GM18870 (cell line): Measurements from ENCODE around the gene HCN2.

Source experiments
- ATAC-seq: cut with Tn5 transposase; IDR thresholded peaks from one replicate; pipeline ENCODE4 v1.9.1; 2021; ENCODE audit warnings: moderate library complexity; ENCODE audit not compliant: unreplicated experiment

Gene HCN2

DNA sequence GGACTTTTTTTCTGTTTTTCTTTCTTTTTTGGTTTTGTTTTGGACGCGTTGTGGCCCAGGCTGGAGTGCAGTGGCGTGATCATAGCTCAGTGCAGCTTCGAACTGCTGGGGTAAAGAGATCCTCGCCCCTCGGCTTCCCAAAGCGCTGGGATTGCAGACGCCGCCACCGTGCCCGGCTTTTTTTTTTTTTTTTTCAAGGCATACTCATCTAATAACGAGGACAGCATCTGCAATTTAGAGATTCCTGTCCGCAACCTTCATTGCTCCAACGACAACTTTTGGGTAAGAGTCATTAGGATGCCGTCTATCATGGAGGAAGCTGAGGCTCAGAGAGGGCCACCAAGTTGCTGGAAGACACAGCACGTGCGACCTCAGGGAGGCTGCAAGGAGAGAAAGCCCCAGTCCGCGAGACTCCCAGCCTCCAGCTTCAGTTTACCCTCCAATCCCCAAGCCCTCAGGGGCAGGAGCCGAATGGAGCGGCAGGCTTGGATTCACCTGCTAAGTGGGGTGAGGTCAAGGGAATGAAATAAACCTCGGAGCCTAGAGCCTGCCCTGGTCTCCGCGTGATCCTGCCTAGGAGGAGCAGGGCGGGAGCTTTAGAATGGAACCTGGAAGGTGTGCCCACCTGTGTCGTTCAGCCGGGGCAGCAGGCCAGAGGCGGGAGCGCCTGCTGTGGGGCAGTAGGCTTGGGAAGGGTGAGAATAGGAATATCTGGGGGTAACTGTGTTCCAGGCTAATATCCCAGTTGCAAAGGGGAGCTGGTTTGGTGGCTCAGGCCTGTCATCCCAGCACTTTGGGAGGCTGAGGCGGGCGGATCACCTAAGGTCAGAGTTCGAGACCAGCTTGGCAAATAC lies 44.3 kb downstream of the HCN2 start:
- no peak for ATAC-seq

DNA sequence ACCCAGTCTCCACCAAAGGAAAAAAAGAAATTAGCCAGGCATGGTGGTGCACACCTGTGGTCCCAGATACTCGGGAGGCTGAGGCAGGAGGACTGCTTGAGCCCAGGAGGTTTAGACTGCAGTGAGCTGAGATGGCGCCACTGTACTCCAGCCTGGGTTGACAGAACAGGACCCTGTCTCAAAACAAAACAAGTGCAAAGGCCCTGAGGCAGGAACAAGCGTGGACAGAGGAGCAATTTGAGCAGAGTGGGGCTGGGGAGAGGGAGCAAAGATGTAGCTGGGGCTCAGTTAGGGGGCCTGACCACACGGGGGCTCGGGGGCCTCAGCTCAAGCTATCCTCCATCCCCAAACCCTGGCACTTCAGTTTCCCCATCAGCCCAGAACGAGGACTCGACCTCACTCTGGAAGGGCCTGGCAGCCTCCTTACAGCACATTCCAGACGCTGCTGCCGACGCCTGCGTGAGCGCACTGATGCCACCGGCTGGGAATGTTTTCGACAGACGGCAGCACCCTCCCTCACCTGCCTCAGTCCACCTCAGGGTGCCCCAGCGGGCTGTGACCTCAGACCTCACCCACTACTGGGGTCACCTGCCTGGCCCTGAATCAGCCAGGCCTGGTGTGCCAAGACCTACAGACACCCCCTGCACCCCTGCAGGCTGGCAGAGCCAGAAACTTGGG lies 45.4 kb downstream of the HCN2 start:
- no peak for ATAC-seq

DNA sequence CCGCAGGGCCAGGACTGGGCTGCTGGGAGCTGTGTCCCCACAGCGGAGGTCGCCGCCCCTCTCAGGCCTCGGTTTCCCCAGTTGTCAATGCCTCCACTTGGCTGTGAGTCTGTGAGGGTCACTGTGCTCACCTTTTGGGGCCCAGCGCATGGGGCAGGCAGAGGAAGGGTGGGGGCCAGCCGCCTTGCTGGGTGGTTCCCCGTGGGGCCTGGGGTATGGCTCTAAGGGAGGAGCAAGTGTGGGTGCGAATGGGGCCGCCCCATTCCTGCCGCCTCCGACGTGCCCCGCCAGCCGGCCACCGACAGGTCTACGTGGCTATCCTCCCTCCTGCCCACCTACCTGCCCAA lies 49.2 kb downstream of the HCN2 start:
- no peak for ATAC-seq

DNA sequence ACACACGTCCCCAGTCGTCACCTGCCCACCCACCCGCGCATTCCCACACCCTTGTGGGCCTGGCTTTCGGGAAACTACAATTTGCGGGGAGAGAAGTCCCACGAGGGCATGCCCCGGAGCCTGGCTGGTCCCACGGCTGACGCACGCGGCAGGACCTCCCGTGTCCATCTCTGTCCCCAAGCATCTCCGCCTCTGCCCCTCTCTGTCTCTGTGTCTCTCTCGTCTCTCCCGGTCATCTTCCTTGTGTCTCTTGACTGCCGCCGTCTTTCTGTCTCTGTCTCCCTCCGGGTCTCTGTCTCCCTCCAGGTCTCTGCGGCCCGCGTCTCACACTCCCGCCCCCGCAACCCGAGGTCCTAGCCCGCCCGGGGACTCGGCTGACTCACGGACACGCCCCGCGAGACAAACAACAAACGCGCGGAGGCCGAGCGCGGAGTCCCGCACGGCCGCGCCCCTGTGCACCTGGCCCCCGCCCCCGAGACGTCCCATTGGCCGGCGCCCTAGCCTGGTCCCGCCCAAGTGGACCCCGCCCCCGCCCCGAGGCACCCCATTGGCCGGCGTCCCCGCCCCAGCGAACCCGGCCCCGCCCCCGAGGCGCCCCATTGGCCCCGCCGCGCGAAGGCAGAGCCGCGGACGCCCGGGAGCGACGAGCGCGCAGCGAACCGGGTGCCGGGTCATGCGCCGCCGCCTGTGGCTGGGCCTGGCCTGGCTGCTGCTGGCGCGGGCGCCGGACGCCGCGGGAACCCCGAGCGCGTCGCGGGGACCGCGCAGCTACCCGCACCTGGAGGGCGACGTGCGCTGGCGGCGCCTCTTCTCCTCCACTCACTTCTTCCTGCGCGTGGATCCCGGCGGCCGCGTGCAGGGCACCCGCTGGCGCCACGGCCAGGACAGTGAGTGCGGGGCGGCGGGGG lies 49.8 kb downstream of the HCN2 start, which contains the start of gene FGF22:
FGF22 (plus strand) TSS at position 627 of the 908 bp plus-strand sequence; CDS start at position 674, 47 bp downstream.
- no peak for ATAC-seq

DNA sequence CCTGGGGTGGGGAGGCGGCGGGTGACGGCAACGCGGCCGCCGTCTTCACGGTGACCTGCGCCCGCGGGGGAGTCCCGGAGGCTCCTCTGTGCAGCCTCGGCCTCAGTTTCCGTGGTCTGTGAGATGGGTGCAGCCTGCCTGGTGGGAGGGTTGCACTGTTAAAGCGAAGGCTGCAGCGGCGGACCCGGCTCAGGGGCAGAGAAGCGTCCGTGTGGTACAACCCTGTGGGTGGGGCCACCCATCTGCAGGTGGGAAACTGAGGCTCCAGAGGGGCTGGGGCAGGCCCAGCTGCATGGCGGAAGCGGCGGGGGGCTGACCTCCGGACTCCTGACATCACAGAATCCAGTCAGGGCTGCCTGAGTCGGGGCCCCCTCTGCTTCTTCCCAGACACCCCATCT lies 50.5 kb downstream of the HCN2 start:
- ATAC-seq, result no peak

DNA sequence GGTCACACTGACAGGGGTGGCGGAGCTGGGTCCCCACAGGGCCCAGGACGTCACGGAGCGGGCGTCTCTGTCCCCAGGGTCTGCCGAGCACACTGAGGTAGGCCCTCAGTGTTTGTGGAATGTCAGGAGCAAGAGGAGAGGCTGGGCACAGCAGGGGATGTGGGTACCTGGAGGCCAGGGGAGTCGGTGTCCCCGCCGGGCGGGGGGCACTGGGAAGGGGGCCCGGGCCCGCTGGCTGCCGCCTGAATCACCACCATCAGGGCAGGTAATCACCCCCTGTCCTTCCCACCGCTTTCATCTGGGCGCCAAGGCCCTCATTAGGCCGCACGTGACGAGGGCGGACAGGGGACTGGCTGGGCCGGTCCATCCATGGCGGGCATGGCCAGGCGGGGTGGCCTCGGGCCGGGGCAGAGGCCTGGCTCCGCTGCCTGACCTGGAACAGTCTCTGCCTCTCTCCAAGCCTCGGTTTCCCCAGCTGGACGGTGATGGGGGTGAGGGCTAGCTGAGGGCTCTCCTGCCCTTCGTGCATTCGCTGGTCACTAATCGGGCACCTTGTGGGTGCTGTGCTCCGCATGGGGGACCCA lies 51.0 kb downstream of the HCN2 start:
- no peak for ATAC-seq

DNA sequence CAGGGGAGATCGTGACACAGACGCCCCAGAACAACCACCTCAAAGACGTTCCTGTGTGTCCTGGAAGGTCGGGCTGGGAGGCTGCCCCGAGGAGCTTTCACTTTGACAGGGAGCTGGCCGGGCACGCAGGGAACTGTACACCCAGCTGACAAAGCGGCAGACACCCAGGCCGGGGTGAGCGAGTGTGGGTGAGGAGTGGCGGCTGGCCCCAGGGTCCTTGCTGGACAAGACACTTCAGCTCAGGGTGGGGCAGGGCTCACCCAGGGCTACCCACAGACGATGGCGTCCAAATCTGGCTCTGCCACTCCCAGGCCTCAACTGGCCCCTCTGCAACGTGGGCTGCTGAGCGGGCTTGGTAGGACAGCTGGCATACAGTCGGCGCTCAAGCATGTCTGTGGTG lies 52.0 kb downstream of the HCN2 start:
- no peak for ATAC-seq

DNA sequence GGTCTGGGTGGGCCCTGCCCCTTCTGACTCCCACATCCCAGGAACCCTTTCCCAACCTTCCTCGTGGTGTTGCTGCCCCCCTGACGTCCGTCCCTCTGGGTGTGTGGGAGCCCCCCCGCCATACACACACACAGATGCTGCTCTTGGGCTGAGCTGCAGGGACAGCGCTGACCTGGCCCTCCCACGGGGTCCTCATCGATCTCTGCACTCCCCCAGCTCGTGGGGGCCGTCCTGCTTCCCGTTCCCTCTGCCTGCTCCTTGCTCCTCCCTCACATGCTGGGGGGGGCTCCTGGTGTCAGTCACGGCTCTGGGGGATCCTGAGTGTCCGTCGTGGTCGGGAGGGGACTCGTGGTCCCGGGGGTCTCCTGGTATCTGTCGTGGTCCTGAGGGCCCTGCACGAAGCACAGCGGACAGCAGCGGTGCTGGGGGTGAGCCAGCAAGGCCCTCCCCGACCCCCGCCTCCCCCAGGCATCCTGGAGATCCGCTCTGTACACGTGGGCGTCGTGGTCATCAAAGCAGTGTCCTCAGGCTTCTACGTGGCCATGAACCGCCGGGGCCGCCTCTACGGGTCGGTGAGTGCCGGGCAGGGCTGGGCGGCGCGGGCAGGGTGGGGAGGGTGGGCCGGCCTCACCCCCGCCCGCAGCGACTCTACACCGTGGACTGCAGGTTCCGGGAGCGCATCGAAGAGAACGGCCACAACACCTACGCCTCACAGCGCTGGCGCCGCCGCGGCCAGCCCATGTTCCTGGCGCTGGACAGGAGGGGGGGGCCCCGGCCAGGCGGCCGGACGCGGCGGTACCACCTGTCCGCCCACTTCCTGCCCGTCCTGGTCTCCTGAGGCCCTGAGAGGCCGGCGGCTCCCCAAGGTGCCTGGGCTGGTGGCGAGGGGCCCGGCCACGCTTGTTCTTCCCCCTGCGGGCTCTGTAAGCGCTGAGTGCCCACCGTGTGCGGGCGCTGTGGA lies 53.4 kb downstream of the HCN2 start:
- ATAC-seq, result no peak

DNA sequence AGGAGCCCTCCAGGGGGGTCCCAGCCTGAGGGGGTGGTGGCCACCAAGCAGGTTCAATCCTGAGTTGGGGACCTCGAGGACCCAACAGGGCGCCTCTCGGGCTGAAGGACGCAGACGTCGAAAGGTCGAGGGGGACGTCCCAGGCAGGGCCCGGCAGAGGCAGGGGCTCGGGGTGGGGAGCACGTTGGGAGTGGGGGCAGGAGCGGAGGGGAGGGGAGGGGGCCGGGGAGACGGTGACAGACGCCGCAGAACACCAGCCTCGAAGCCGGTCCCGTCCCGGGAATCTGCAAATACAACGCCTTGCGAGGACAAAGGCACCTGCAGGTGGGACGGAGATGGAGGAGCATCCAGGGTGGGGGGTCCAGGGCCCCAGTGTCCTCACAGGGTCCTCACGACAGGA lies 54.1 kb downstream of the HCN2 start:
- ATAC-seq, result no peak

DNA sequence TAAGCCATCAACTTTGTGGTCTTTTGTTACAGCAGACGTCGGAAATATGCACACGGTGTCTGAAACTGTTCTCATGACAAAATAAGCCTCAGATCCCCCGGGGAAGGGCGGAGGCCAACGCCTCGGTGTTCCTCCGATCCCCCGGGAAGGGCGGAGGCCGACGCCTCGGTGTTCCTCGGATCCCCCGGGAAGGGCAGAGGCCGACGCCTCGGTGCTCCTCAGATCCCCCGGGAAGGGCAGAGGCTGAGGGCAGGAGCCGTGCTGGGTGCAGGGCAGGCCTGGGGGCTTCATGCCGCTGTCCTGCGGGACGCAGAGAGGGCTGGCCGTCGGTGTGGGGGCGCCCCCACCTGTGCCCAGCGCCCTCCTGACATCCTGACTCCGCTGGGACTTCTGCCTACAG lies 54.7 kb downstream of the HCN2 start:
- no peak for ATAC-seq

DNA sequence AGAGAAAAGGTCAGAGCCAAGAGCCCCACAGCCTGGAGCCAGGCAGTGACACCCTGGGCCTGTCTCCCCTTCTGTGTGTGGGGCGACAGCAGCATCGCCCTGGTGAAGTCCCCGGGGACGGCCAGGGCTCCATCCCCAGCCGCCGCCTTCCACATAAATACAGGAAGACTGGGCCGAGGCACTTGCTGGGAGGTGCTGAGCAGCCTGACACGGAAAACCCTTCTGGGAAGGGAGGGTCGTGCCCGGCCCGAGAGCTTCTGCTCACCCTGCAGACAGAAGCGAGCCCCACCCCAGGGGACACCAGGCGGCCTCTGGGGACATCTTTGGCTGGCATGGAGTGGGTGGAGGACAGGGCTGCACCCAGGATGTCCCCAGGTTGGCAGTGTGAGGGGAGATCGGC lies 55.1 kb downstream of the HCN2 start:
- no peak for ATAC-seq

DNA sequence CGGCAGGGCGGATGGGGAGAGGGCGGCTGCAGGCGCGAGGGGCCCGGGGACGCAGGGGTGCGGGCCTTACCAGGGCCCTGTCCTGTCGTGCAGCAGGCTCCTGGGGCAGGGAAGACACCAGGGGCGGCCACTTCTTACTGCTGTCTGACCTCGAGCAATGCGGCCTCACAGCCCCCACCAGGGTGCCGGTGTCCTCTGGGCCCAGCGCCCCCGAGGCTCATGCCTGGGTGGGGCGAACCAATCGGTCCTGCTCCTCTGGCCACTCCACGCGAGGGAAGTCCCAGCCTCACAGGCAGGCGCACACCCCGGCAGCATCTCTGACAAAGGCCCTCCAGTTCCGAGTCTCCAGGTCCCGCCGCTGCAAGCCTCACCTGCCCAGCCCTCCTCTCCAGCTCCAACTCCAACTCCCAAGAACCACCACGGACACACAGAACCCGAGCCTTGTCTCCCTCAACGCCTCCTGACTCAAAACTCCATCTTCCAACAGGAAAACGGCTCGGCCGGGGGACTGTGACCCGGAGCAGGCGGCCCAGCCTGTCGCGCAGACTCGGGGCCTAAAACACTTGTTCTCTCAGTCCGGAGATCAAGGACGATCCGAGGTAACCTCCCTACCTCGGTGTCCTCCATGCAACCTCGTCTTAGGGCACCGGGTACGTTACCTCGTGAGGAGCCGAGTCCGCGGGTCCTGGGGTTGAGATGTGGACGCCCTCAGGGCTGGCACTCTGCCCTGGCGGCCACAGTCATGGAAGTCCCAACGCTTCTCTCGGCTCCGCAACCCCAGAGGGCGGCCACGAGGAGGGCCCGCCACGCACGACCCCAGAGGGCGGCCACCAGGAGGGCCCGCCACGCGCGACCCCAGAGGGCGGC lies 56.5 kb downstream of the HCN2 start:
- ATAC-seq, result no peak

DNA sequence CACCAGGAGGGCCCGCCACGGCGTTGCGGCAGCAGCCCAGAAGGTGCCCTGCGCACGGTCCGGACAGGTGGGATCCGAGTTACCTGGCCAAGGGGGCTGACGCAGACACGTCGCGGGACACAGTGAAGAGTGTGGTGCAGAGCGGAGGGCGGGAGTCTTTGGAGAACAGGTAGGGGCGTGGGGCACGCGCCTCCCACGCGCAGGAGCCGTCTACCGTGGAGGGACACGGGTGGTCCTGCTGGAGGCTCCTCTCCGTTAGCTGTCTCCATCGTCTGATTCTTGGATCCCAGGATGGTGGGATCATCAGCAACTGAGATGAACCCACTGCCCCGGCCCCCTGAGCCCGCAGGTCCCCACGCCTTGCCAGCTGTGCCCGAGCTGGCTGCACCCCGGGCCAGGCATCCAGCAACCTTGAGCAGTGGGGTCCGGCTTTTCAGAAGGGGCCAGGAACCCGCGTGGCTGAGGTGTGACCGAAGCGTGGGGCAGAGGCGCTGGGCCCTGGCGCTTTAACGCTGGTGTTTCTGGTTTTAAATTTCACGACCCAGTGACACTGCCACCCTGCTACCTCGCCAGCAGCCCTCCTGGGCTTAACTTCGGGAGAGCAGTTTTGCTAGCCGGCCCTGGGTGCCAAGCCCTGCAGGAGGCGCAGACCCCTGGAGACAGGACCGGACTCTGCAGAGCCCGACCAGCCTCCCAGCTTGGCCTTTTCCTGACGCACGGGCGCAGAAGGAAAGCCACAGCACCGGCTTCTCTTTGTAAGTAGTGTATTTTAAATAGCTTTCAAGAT lies 57.3 kb downstream of the HCN2 start:
- ATAC-seq, result no peak

DNA sequence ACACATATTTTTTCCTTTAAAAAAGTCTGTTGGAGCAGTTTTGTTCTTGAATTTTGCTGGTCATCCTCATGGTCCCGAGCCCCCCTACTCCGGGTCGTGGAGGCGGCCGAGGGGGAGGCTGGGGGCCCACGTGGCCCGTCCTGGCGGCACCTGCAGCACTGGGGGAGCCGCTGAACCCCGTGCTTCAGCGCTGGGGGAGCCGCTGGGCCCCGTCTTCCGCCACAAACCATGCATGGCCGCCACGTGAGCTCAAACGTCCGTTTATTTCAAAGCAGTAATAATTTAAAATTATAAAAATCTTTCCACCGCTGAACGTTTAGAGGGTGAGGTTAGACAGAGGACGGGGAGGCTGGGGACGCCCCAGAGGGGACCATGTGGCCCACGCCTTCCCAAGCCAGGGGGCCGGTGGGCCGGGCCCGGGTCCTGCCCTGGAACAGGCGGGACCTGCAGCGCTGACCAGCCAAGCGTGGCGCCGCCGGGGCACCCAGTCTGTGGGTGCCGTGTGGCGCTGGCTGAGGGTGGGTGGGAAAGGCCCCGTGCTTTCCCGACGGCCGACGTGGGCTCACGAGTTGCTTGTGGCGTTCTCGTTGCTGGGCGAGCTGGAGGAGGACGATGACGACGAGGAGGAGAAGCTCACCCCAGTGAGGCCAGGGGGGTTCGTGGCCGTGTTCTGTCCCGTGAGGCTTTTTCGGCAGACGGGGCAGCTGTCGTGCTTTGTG lies 58.0 kb downstream of the HCN2 start:
- ATAC-seq, result no peak

DNA sequence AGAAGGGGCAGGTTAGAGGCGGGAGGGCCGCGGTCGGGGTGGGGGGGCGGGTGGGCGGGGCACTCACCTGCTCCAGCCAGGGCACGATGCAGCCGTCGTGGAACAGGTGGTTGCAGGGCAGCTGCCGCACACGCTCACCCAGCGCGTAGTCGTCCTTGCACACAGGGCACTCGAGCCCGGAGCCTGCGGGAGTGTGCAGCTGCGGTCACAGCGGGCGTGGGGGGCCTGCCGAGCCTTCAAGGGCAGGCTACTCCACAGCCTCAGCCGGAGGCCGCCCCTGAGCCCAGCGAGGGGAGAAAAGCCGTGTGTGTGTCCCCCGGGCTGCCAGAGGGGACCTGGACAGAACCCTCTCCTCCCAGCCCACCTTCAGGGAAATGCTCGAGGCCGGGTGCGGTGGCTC lies 58.6 kb downstream of the HCN2 start:
- ATAC-seq, result no peak

DNA sequence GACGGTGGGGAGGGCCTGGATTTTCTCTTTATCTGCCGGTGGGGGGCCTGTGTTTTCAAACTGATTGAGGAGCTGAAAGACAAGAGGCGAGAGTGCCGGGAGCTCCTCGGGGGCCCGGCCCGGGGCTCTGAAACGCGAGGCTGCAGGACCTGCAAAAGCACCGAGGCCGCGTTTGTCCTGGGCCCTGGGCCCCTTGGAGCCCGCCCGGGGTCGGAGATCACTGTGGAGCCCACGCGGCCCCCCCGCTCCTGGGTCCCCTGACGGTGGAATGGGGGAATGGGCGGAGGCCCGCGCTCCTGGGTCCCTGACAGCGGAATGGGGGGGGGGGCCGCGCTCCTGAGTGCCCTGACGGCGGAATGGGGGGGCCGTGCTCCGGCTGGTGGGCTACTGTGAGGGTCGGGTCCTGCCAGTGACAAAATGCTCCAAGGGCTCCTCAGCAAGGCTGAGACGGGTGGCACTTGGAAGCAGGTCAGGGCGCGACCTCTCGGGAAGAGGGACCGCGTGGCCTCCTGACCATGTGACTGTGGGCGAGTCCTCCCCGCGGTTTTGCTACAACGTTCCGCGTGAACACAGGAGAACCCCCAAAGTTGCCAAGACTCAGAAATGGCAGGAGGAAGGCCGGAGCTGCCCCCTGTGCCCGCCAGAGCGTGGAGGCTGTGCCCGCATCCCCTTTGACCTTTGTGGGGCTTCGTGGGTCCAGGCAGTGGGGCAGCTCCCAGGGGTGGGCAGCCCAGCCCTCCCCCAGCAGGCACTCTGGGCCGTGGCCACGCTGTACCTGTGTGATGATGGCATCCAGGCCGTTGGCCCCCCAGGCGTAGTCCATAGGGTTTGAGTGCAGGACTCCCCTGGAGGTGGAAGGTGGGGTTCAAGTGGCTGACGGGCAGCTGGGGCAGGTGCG lies 59.5 kb downstream of the HCN2 start:
- no peak for ATAC-seq

DNA sequence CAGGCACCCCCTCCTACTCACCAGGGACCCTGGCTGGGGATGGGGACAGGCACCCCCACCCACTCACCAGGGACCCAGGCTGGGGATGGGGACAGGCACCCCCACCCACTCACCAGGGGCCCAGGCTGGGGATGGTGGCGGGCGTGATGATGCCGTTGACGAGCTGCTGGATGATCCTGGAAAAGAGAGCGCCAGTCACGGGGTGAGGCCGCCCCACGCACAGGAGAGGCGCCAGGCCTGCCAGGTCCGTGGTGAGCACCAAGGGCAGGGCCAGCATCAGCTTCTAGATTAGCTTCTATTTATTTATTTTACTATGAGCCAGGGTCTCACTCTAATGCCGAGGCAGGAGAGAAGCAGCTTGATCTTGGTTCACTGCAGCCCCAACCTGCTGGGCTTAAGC lies 60.4 kb downstream of the HCN2 start:
- no peak for ATAC-seq
